Ecto neural progenitor cell (in vitro differentiated cells): Measurements from ENCODE around the gene GTF2A1L.
"Not testable (repeated sequence)": the region's sequence is repeated elsewhere in the genome, so short reads cannot be mapped to it uniquely, and the experiment has no call there.

Experiments used
- DNase-seq: peaks from one replicate; pipeline ENCODE4 v3.0.0-alpha.2; 2018; ENCODE audit warnings: low spot score

The GTF2A1L gene

GRCh38 chr2:48617618-48618017 lies at the start of gene GTF2A1L:
GTF2A1L (plus strand) TSS chr2:48617856; CDS start chr2:48617875, 19 bp downstream.
- no peak for DNase-seq

GRCh38 chr2:48568547-48568946 lies 49.1 kb upstream of the GTF2A1L start:
- DNase-seq, result no peak

- no peak for DNase-seq
Observed at GRCh38 chr2:48569433-48569832, 48.2 kb upstream of the GTF2A1L start.

GRCh38 chr2:48572816-48573215 lies 44.8 kb upstream of the GTF2A1L start:
- DNase-seq, result peak; percentile 56

GRCh38 chr2:48574353-48575287 lies 43.0 kb upstream of the GTF2A1L start:
- no peak for DNase-seq

- no peak for DNase-seq
Observed at GRCh38 chr2:48578313-48578712, 39.3 kb upstream of the GTF2A1L start.

GRCh38 chr2:48583961-48584360 lies 33.7 kb upstream of the GTF2A1L start:
- DNase-seq, result no peak

- DNase-seq, result no peak
Observed at GRCh38 chr2:48584551-48584950, 33.1 kb upstream of the GTF2A1L start.

- DNase-seq, result no peak
Observed at GRCh38 chr2:48586433-48586832, 31.2 kb upstream of the GTF2A1L start.

- no peak for DNase-seq
Observed at GRCh38 chr2:48587560-48587959, 30.1 kb upstream of the GTF2A1L start.

GRCh38 chr2:48587961-48588360 lies 29.7 kb upstream of the GTF2A1L start:
- no peak for DNase-seq

GRCh38 chr2:48588745-48589144 lies 28.9 kb upstream of the GTF2A1L start:
- no peak for DNase-seq

GRCh38 chr2:48589170-48589767 lies 28.4 kb upstream of the GTF2A1L start:
- DNase-seq, result no peak

GRCh38 chr2:48590017-48590416 lies 27.6 kb upstream of the GTF2A1L start:
- DNase-seq, result no peak

GRCh38 chr2:48592067-48592466 lies 25.6 kb upstream of the GTF2A1L start:
- no peak for DNase-seq

GRCh38 chr2:48596751-48597150 lies 20.9 kb upstream of the GTF2A1L start:
- not testable (repeated sequence) for DNase-seq

GRCh38 chr2:48597492-48597891 lies 20.2 kb upstream of the GTF2A1L start:
- DNase-seq, result no peak

- DNase-seq, result no peak
Observed at GRCh38 chr2:48600204-48600813, 17.3 kb upstream of the GTF2A1L start.

- no peak for DNase-seq
Observed at GRCh38 chr2:48600917-48601316, 16.7 kb upstream of the GTF2A1L start.

- DNase-seq, result no peak
Observed at GRCh38 chr2:48601349-48601748, 16.3 kb upstream of the GTF2A1L start.

- DNase-seq, result no peak
Observed at GRCh38 chr2:48605482-48606175, 12.0 kb upstream of the GTF2A1L start.

GRCh38 chr2:48607307-48608014 lies 10.2 kb upstream of the GTF2A1L start:
- DNase-seq, result no peak
